Retinal pigment epithelial cell (primary cell): ENCODE measurements around the gene ARHGEF37.

Experiments
- DNase-seq: peaks from one replicate; pipeline ENCODE4 v3.0.0-alpha.2; 2010; ENCODE audit warnings: low read depth
- H3K4me3 ChIP-seq: 2 replicates; pipeline ENCODE4 v1.5.1; 2011; ENCODE audit warnings: mild to moderate bottlenecking, low read length, control low read depth, moderate library complexity
- TF ChIP-seq, protein P1 (sequence below): conservative IDR thresholded peaks from 2 replicates; pipeline ENCODE4 v1.5.1; 2011; ENCODE audit warnings: low read depth, low read length, control low read depth, inconsistent platforms

Gene ARHGEF37

GRCh38 chr5:149600932-149601331 lies 19.6 kb downstream of the ARHGEF37 start:
- no peak for DNase-seq
- TF ChIP-seq, protein P1, sequence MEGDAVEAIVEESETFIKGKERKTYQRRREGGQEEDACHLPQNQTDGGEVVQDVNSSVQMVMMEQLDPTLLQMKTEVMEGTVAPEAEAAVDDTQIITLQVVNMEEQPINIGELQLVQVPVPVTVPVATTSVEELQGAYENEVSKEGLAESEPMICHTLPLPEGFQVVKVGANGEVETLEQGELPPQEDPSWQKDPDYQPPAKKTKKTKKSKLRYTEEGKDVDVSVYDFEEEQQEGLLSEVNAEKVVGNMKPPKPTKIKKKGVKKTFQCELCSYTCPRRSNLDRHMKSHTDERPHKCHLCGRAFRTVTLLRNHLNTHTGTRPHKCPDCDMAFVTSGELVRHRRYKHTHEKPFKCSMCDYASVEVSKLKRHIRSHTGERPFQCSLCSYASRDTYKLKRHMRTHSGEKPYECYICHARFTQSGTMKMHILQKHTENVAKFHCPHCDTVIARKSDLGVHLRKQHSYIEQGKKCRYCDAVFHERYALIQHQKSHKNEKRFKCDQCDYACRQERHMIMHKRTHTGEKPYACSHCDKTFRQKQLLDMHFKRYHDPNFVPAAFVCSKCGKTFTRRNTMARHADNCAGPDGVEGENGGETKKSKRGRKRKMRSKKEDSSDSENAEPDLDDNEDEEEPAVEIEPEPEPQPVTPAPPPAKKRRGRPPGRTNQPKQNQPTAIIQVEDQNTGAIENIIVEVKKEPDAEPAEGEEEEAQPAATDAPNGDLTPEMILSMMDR: no peak

DNA sequence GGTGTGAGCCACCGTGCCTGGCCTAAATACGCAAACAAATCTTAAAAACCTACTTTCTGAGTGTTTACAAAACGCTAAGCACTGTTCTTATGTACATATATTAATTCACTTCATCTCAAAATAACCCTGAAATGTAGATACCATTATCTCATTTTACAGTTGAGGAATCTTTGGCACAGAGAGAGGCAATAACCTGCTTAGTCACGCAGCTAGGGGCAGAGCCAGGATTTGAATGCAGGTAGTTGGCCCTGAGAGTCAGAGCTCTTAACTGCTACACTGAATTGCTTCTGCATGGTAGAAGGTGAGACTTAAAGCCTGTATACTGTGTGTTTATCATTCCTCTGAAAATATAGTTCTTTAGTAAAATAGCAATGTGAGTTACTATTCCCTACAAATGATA lies 21.9 kb downstream of the ARHGEF37 start:
- TF ChIP-seq, protein P1: no peak
- DNase-seq: no peak
- H3K4me3 ChIP-seq: no peak overlapping the region

More at GRCh38 chr5:149600932-149601331, 19.6 kb downstream of the ARHGEF37 start:
- no peak overlapping the region for H3K4me3 ChIP-seq

- H3K4me3 ChIP-seq: no peak overlapping the region
- DNase-seq: no peak
- TF ChIP-seq, protein P1: no peak
Observed at GRCh38 chr5:149603920-149604319, 22.6 kb downstream of the ARHGEF37 start.

DNA sequence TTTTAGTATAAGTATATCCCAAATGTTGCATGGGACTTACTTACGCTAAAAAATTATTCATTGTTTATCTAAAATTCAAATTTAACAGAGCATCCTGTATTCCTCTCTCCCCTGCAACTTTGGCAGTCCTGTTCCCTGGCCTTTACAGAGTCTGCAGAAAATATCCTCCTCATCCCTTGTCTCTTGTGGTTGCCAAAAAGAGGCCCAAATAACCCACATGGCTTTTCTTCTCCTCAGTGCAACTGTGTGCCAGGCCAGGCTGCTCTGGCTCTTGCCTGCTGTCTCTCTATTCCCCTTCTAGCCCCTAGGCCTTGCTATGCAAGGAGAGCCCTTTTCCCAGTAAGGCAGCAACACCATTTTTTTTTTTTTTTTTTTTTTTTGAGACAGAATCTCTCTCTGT lies 23.0 kb downstream of the ARHGEF37 start:
- DNase-seq: no peak
- TF ChIP-seq, protein P1: no peak
- no peak overlapping the region for H3K4me3 ChIP-seq

DNA sequence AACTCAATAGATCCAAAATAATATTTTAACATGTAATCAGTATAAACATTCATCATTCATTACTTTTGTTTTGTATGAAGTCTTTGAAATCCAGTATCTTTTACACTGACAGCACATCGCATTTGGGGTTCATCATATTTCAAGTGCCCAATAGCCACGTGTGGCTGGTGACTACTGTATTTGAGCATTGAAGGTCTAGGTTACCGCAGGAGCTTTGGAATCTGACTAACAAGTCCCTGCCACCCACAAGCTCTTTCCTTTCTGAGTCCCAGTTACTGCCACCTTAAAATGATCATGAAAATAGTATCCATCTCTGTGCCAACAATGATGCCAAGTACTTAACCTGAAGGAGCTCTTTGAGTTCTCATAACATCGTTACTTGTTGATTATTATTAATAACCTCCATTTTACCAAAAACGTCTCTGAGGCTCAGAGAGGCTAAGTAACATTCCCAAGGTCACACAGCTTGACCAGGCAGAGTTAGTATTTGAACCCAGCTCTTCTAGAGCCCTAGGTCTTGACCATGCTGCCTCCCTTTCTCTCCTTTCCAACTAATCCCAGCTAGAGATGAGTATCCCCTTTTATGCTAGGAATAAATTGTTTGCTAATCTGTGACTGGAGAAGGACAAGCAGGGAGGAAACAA lies 24.2 kb downstream of the ARHGEF37 start:
- DNase-seq: no peak
- H3K4me3 ChIP-seq: no peak overlapping the region
- TF ChIP-seq, protein P1: no peak

- TF ChIP-seq, protein P1: no peak
- DNase-seq: no peak
- no peak overlapping the region for H3K4me3 ChIP-seq
Observed at GRCh38 chr5:149605998-149606724, 24.9 kb downstream of the ARHGEF37 start.
